GM19397 (cell line): ENCODE results near the gene RBMS1.
"Not testable (repeated sequence)": the region's sequence is repeated elsewhere in the genome, so short reads cannot be mapped to it uniquely, and the experiment has no call there.

Experiments
- ATAC-seq: cut with Tn5 transposase; IDR thresholded peaks from one replicate; pipeline ENCODE4 v1.9.1; 2021; ENCODE audit warnings: mild to moderate bottlenecking, moderate library complexity; ENCODE audit not compliant: unreplicated experiment

Gene RBMS1

GRCh38 chr2:160502478-160502877 is 8.9 kb upstream of the RBMS1 start:
- ATAC-seq, result no peak

- ATAC-seq, result no peak
Observed at GRCh38 chr2:160501370-160501769, 7.8 kb upstream of the RBMS1 start.

- no peak for ATAC-seq
Observed at GRCh38 chr2:160499865-160500264, 6.3 kb upstream of the RBMS1 start.

- ATAC-seq, result no peak
Observed at GRCh38 chr2:160498137-160498536, 4.5 kb upstream of the RBMS1 start.

GRCh38 chr2:160494201-160494644 is 616 bp upstream of the RBMS1 start:
- no peak for ATAC-seq

GRCh38 chr2:160492401-160493226 is 993 bp downstream of the RBMS1 start:
- no peak for ATAC-seq

GRCh38 chr2:160491911-160492371 is 1.7 kb downstream of the RBMS1 start:
- ATAC-seq, result no peak

- no peak for ATAC-seq
Observed at GRCh38 chr2:160490733-160491685, 2.6 kb downstream of the RBMS1 start.

GRCh38 chr2:160489111-160489510 is 4.5 kb downstream of the RBMS1 start:
- ATAC-seq, result no peak

GRCh38 chr2:160488289-160488688 is 5.3 kb downstream of the RBMS1 start:
- ATAC-seq, result not testable (repeated sequence)

GRCh38 chr2:160486341-160486740 is 7.3 kb downstream of the RBMS1 start:
- ATAC-seq, result no peak

- ATAC-seq, result no peak
Observed at GRCh38 chr2:160484859-160485520, 8.6 kb downstream of the RBMS1 start.

GRCh38 chr2:160482673-160483072 is 10.9 kb downstream of the RBMS1 start:
- ATAC-seq, result no peak

- ATAC-seq, result no peak
Observed at GRCh38 chr2:160479269-160479668, 14.3 kb downstream of the RBMS1 start.

GRCh38 chr2:160478660-160479059 is 14.9 kb downstream of the RBMS1 start:
- ATAC-seq, result no peak

GRCh38 chr2:160477032-160477431 is 16.6 kb downstream of the RBMS1 start:
- no peak for ATAC-seq

- no peak for ATAC-seq
Observed at GRCh38 chr2:160474891-160475787, 18.5 kb downstream of the RBMS1 start.

- ATAC-seq, result no peak
Observed at GRCh38 chr2:160474319-160474645, 19.3 kb downstream of the RBMS1 start.

GRCh38 chr2:160473468-160474318 is 19.9 kb downstream of the RBMS1 start:
- ATAC-seq, result no peak
